Smooth muscle cell (in vitro differentiated cells): ENCODE results near the gene ARTN. TPM values are rescaled to one million over a fixed set of nuclear protein-coding genes. Genes with fewer than 3 reads are reported as not detected.
A peak's percentile ranks its signal among the peaks of the same experiment; 100 is the strongest.

Source experiments
- DNase-seq: peaks from one replicate; lab custom pipeline; 2025; ENCODE audit not compliant: unreplicated experiment; lab: John Stamatoyannopoulos, UW
- H2AFZ ChIP-seq: fragments of 200-600 bp; sonication (generic); 2 replicates; pipeline ENCODE4 v1.6.0; 2016; ENCODE audit warnings: antibody characterized with exemption, low read depth, mild to moderate bottlenecking
- H3F3A ChIP-seq: fragments of 200-600 bp; sonication (generic); 2 replicates; pipeline ENCODE4 v1.6.0; 2017; ENCODE audit warnings: antibody characterized with exemption, low read depth
- H3K27ac ChIP-seq: fragments of 200-600 bp; sonication (generic); 2 replicates; pipeline ENCODE4 v1.5.1; 2016; ENCODE audit warnings: low read depth, mild to moderate bottlenecking
- H3K27me3 ChIP-seq: fragments of 200-600 bp; sonication (generic); 2 replicates; pipeline ENCODE4 v1.6.1; 2016; ENCODE audit warnings: low read depth, mild to moderate bottlenecking
- H3K36me3 ChIP-seq: fragments of 200-600 bp; sonication (generic); 2 replicates; pipeline ENCODE4 v1.5.1; 2016; ENCODE audit warnings: low read depth
- H3K4me1 ChIP-seq: fragments of 200-600 bp; sonication (generic); 2 replicates; pipeline ENCODE4 v1.5.1; 2016; ENCODE audit warnings: low read depth
- H3K4me2 ChIP-seq: fragments of 200-600 bp; sonication (generic); 2 replicates; pipeline ENCODE4 v1.6.0; 2016; ENCODE audit warnings: mild to moderate bottlenecking
- H3K4me3 ChIP-seq: fragments of 200-600 bp; sonication (generic); 2 replicates; pipeline ENCODE4 v1.5.1; 2016; ENCODE audit warnings: mild to moderate bottlenecking
- H3K79me2 ChIP-seq: fragments of 200-600 bp; sonication (generic); 2 replicates; pipeline ENCODE4 v1.6.0; 2016; ENCODE audit warnings: low read depth, mild to moderate bottlenecking
- H3K9ac ChIP-seq: fragments of 200-600 bp; sonication (generic); 2 replicates; pipeline ENCODE4 v1.6.0; 2016; ENCODE audit warnings: low read depth
- H3K9me3 ChIP-seq: fragments of 200-600 bp; sonication (generic); replicated peaks from 2 replicates; pipeline ENCODE4 v1.5.1; 2016; ENCODE audit warnings: low read depth
- H4K20me1 ChIP-seq: fragments of 200-600 bp; sonication (generic); 2 replicates; pipeline ENCODE4 v1.6.0; 2016; ENCODE audit warnings: low read depth
- CTCF ChIP-seq: fragments of 200-600 bp; sonication (generic); IDR thresholded peaks from 2 replicates; pipeline ENCODE4 v1.5.1; 2017; ENCODE audit warnings: borderline replicate concordance, mild to moderate bottlenecking, antibody characterized with exemption; ENCODE audit not compliant: insufficient read depth, poor library complexity, severe bottlenecking
- WGBS: methylation state at CpG from one replicate; pipeline ENCODE4 v1.1.7; 2016; ENCODE audit warnings: low lambda C conversion rate; 5-methylcytosine and 5-hydroxymethylcytosine counted together
- polyA plus RNA-seq: library from polyadenylated mRNA; unstranded; fragments of >200 nt; fragmentation: Nextera tagmentation; extraction: Ambion mirVana; gene quantifications from 2 replicates; pipeline ENCODE4 v1.2.1, GENCODE V29; 2016
- total RNA-seq: library from RNA; depleted of rRNA; stranded (reverse); fragments of >200 nt; gene quantifications from 2 replicates; pipeline ENCODE4 v1.2.3, GENCODE V29; 2014

The ARTN gene
- total and polyA plus RNA-seq, 2 experiments from 2014 or later, result 0.27 to 0.36 TPM

- peak overlapping the region; percentile 42 for H3K4me3 ChIP-seq
- 21% methylated on average over 26 of the region's 56 CpGs for WGBS
- no peak overlapping the region for H2AFZ ChIP-seq
- TF ChIP-seq CTCF, result no peak
- H3K4me1 ChIP-seq, result no peaks in the 10 kb centered on the region
- peak overlapping the region; percentile 87 for H3K4me2 ChIP-seq
- H3K79me2 ChIP-seq, result no peaks in the 10 kb centered on the region
- H3K36me3 ChIP-seq, result no peaks in the 10 kb centered on the region
- no peak overlapping the region for H3K27ac ChIP-seq
- no peak for DNase-seq
- H3K9me3 ChIP-seq, result no peaks in the 10 kb centered on the region
- H3K9ac ChIP-seq, result no peak overlapping the region
- peaks cover 25% of the 10 kb centered on the region for H3K27me3 ChIP-seq
- no peaks in the 10 kb centered on the region for H3F3A ChIP-seq
- H4K20me1 ChIP-seq, result no peaks in the 10 kb centered on the region
Observed at GRCh38 chr1:43936431-43937151, 3.0 kb downstream of the ARTN start.

- Histone ChIP-seq H3F3A (no peaks in the 10 kb centered on the region), H4K20me1 (no peaks in the 10 kb centered on the region), H3K9me3 (no peaks in the 10 kb centered on the region), H3K9ac (no peak overlapping the region), H3K4me1 (no peaks in the 10 kb centered on the region), H2AFZ (no peak overlapping the region), H3K4me3 (no peak overlapping the region), H3K79me2 (no peaks in the 10 kb centered on the region), H3K36me3 (no peaks in the 10 kb centered on the region), H3K4me2 (no peak overlapping the region), H3K27me3 (peaks cover 25% of the 10 kb centered on the region), H3K27ac (no peak overlapping the region)
- WGBS, result 94% methylated on average over 8 of the region's 8 CpGs
- DNase-seq, result no peak
- no peak for TF ChIP-seq CTCF
Observed at GRCh38 chr1:43937179-43937865, 3.7 kb downstream of the ARTN start.

GRCh38 chr1:43938383-43938782 lies 4.8 kb downstream of the ARTN start:
- no peak overlapping the region for H3K4me3 ChIP-seq
- H3K27me3 ChIP-seq, result peaks cover 25% of the 10 kb centered on the region
- H3K4me2 ChIP-seq, result no peak overlapping the region
- H3K9ac ChIP-seq, result no peak overlapping the region
- 84% methylated on average over 10 of the region's 10 CpGs for WGBS
- H4K20me1 ChIP-seq, result no peaks in the 10 kb centered on the region
- no peaks in the 10 kb centered on the region for H3K36me3 ChIP-seq
- TF ChIP-seq CTCF, result no peak
- H3K9me3 ChIP-seq, result no peaks in the 10 kb centered on the region
- H3F3A ChIP-seq, result no peaks in the 10 kb centered on the region
- no peak overlapping the region for H3K27ac ChIP-seq
- H2AFZ ChIP-seq, result no peak overlapping the region
- H3K4me1 ChIP-seq, result no peaks in the 10 kb centered on the region
- no peaks in the 10 kb centered on the region for H3K79me2 ChIP-seq
- no peak for DNase-seq
